Measurements from ENCODE around the gene C12orf76.
"Not testable (repeated sequence)": the region's sequence is repeated elsewhere in the genome, so short reads cannot be mapped to it uniquely, and the experiment has no call there.

Gene C12orf76

DNA sequence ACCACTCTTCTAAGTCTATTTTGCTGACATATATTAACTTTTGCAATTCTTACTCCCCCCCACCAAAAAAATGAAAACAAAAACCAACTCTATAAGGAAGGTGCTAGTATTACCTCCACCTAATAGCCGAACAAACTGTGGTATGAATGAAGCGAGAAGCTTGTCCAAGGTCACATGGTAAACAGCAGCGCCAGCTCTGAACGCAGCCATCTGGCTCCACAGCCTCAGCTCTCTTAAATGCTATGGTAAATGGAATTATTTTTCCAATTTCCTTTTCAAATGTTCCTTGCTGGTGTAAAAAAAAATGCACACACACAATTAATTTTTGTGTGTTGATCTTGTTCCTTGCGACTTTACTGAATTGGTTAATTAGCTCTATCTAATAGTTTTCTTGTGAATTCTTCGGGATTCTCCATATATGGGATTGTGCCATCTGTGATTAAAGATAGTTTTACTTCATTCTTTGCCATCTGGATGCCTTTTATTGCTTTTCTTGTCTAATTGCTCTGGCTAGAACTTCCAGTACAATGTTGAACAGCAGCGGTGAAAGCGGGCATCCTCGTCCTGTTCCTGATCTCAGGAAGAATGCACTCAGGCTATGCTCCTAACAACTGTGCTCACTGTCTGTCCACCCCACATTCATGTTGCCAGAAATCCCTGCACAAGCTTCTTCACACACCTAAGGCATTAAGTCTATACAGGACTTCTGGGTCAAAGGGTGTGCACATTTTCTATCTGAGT is 10.7 kb upstream of the C12orf76 start:
- Histone ChIP-seq H3K4me1 (ENCODE audit: control insufficient read depth, insufficient read depth, low read length) (no peaks in the 10 kb centered on the region), H3K4me3 (ENCODE audit: low read length) (no peak overlapping the region), H3K27me3 (ENCODE audit: control insufficient read depth, insufficient read depth, low read length) (peaks cover 5% of the 10 kb centered on the region), H3K9me3 (ENCODE audit: control insufficient read depth, low read length) (no peaks in the 10 kb centered on the region), H3K36me3 (ENCODE audit: control insufficient read depth, insufficient read depth, low read length) (no peaks in the 10 kb centered on the region), H3K9ac (ENCODE audit: low read length) (no peak overlapping the region)

DNA sequence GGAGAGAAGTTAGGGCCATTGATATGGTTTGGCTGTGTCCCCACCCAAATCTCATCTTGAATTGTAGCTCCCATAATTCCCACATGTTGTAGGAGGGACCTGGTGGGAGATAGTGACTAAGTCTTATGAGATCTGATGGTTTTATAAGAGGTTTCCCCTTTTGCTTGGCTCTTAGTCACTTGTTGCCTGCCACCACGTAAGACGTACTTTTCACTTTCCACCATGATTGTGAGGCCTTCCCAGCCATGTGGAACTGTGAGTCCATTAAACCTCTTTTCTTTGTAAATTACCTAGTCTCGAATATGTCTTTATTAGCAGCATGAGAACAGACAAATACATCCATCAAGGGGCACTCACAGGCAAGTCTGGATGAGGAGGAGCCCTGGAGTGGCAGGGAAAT is 8.3 kb upstream of the C12orf76 start:
- H3K36me3 ChIP-seq (ENCODE audit: control insufficient read depth, insufficient read depth, low read length); H3K4me3 ChIP-seq (ENCODE audit: low read length); H3K27me3 ChIP-seq (ENCODE audit: control insufficient read depth, insufficient read depth, low read length): not testable (repeated sequence)

DNA sequence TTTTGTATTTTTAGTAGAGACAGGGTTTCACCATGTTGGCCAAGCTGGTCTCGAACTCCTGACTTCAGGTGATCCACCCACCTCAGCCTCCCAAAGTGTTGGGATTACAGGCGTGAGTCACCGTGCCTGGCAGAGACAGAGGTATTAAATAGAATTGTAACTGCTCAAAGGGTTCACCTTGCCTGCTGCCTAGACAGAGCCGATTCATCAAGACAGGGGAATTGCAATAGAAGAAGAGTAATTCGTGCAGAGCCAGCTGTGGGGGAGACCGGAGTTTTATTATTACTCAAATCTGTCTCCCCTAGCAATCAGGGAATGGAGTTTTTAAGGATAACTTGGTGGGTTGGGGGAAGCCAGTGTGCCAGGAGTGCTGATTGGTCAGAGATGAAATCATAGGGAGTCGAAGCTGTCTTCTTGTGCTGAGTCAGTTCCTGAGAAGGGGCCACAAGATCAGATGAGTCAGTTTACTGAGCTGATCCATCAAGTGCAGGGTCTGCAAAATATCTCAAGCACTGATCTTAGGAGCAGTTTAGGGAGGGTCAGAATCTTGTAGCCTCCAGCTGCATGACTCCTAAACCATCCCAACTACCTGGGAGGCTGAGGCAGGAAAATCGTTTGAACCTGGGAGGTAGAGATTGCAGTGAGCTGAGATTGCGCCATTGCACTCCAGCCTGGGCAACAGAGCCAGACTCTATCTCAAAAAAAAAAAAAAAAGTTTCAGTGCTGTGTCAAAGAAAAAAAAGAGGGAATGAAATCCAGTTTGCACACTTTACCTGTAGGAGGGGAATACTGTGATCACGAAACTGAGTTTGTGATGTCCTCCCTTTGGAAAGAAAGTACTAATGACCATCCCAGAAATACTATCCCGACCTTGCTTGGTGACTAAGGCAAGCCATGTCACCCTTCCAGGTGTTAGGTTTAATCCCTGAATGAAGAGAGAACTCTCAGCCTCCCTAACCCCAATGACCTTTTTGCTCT is 7.3 kb upstream of the C12orf76 start:
- H3K9ac ChIP-seq (ENCODE audit: low read length); H3K4me1 ChIP-seq (ENCODE audit: control insufficient read depth, insufficient read depth, low read length); H3K9me3 ChIP-seq (ENCODE audit: control insufficient read depth, low read length); H3K4me3 ChIP-seq (ENCODE audit: low read length); H3K27me3 ChIP-seq (ENCODE audit: control insufficient read depth, insufficient read depth, low read length); H3K36me3 ChIP-seq (ENCODE audit: control insufficient read depth, insufficient read depth, low read length): not testable (repeated sequence)

More for the DNA sequence above, 8.3 kb upstream of the C12orf76 start:
- H3K9ac ChIP-seq (ENCODE audit: low read length); H3K9me3 ChIP-seq (ENCODE audit: control insufficient read depth, low read length); H3K4me1 ChIP-seq (ENCODE audit: control insufficient read depth, insufficient read depth, low read length): not testable (repeated sequence)

DNA sequence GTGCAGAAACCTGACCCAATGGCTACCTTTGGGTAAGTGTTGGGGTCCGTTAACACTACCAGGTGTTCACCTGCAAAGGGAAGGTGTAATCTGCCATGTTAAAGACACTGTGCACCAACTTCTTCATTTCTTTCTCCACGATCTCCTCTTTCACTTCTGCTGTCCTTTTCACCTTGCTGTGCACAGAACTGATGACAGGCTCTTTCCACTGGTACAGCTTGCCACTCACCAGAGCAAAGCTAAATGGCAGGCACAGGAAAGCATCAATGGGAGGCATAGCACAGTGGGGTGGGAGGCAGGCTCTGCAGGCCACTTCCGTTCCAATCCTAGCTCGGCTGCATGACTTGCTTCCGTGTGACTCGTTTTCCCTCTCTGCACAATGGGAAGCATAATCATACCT is 2.6 kb upstream of the C12orf76 start:
- Histone ChIP-seq H3K27me3 (ENCODE audit: control insufficient read depth, insufficient read depth, low read length) (no peaks in the 10 kb centered on the region), H3K4me1 (ENCODE audit: control insufficient read depth, insufficient read depth, low read length) (peaks cover 12% of the 10 kb centered on the region), H3K36me3 (ENCODE audit: control insufficient read depth, insufficient read depth, low read length) (no peaks in the 10 kb centered on the region), H3K9ac (ENCODE audit: low read length) (no peak overlapping the region), H3K4me3 (ENCODE audit: low read length) (no peak overlapping the region), H3K9me3 (ENCODE audit: control insufficient read depth, low read length) (no peaks in the 10 kb centered on the region)

DNA sequence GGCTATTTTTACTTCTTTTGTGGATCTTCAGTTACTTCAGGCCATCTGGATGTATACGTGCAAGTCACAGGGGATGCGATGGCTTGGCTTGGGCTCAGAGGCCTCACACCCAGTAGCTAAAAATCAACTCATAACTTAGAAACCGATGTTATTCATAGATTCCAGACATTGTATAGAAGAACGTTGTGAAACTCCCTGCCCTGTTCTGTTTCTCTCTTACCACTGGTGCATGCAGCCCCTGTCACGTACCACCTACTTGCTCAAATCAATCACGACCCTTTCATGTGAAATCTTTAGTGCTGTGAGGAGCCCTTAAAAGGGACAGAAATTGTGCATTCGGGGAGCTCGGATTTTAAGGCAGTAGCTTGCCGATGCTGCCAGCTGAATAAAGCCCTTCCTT is 1.3 kb upstream of the C12orf76 start:
- H3K9me3 ChIP-seq (ENCODE audit: control insufficient read depth, low read length); H3K9ac ChIP-seq (ENCODE audit: low read length); H3K27me3 ChIP-seq (ENCODE audit: control insufficient read depth, insufficient read depth, low read length); H3K36me3 ChIP-seq (ENCODE audit: control insufficient read depth, insufficient read depth, low read length); H3K4me3 ChIP-seq (ENCODE audit: low read length): not testable (repeated sequence)
- H3K4me1 ChIP-seq (ENCODE audit: control insufficient read depth, insufficient read depth, low read length), result peaks cover 12% of the 10 kb centered on the region

DNA sequence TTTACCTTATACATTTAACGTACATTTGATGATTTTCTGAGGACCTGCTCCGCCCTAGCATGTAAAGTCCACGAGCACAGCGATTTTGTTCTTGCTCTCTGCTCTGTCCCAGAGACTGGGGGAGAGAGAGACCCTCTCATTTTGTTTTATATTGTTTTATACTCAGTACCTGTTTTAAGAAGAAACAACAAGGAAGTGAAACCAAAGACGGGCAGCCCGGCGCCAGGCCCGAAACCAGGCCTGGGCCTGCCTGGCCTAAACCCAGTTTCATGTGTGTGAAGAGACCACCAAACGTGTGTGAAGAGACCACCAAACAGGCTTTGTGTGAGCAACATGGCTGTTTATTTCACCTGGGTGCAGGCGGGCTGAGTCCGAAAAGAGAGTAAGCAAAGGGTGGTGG is 712 bp upstream of the C12orf76 start:
- H3K9me3 ChIP-seq (ENCODE audit: control insufficient read depth, low read length); H3K27me3 ChIP-seq (ENCODE audit: control insufficient read depth, insufficient read depth, low read length); H3K36me3 ChIP-seq (ENCODE audit: control insufficient read depth, insufficient read depth, low read length): not testable (repeated sequence)
- H3K9ac ChIP-seq (ENCODE audit: low read length), result peak overlapping the region; percentile 84
- peaks cover 12% of the 10 kb centered on the region for H3K4me1 ChIP-seq (ENCODE audit: control insufficient read depth, insufficient read depth, low read length)
- H3K4me3 ChIP-seq (ENCODE audit: low read length), result peak overlapping the region; percentile 9

DNA sequence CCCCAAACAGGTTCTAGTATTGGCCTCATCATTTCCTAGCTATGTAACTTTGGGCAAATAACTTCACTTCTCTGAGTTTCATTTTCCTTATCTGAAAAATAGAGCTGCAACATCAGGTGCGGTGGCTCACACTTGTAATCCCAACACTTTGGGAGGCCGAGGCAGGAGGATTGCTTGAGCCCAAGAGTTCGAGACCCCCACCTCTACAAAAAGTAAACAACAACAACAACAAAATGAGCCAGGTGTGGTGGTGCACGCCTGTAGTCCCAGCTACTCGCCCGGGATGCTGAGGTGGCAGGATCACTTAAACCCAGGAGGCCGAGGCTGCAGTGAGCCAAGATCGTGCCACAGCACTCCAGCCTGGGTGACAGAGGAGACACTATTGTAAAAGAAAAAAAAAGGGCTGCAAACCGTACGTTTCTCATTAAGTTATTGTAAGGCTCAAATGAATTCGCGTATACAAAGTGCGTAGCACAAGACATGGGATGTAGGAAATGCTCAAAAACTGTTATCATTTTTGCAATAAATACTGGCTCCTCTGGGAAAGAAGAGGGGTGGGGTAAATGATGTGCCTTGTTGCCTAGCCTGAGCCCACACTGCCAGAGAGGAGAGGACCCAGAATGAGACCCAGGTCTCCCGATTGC is 903 bp downstream of the C12orf76 start:
- Histone ChIP-seq H3K27me3 (ENCODE audit: control insufficient read depth, insufficient read depth, low read length) (no peaks in the 10 kb centered on the region), H3K9ac (ENCODE audit: low read length) (peak overlapping the region; percentile 84), H3K36me3 (ENCODE audit: control insufficient read depth, insufficient read depth, low read length) (no peaks in the 10 kb centered on the region), H3K9me3 (ENCODE audit: control insufficient read depth, low read length) (no peaks in the 10 kb centered on the region), H3K4me3 (ENCODE audit: low read length) (peak overlapping the region; percentile 9), H3K4me1 (ENCODE audit: control insufficient read depth, insufficient read depth, low read length) (peaks cover 20% of the 10 kb centered on the region)

DNA sequence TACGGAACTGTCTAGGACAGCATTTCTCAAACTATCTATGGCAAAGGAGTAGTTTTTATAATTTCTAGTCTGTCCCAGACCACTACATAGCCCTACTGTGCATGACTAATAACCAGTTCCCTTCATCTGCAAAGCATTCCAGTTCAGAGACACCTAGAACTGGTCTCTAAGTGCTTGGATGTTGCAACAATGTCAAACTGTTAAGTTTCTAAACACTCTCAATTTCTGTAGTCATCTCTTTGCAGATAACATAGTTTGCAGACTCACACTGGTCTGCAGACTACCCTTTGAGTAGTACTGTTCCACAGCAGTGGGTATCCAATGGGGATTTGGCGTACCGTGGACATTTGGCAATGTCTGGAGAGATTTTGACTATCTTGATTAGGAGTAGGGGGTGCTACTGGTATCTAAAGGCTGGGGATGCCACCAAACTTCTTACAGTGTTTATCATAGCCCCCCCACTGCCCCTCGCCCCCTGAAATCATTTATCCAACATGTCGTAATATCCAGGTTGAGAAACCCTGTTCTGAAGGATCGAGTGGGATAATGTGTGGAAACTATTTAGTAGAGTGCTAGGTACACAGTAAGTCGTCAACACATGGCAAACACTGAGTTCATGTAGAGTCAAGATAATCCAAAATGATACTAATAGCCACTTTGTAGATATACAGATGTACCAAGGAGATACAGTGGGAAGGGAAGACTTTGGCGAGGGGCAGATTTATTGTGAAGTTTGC is 1.7 kb downstream of the C12orf76 start:
- Histone ChIP-seq H3K4me1 (ENCODE audit: control insufficient read depth, insufficient read depth, low read length) (peaks cover 20% of the 10 kb centered on the region), H3K9ac (ENCODE audit: low read length) (no peak overlapping the region), H3K9me3 (ENCODE audit: control insufficient read depth, low read length) (no peaks in the 10 kb centered on the region), H3K27me3 (ENCODE audit: control insufficient read depth, insufficient read depth, low read length) (no peaks in the 10 kb centered on the region), H3K4me3 (ENCODE audit: low read length) (no peak overlapping the region), H3K36me3 (ENCODE audit: control insufficient read depth, insufficient read depth, low read length) (no peaks in the 10 kb centered on the region)

DNA sequence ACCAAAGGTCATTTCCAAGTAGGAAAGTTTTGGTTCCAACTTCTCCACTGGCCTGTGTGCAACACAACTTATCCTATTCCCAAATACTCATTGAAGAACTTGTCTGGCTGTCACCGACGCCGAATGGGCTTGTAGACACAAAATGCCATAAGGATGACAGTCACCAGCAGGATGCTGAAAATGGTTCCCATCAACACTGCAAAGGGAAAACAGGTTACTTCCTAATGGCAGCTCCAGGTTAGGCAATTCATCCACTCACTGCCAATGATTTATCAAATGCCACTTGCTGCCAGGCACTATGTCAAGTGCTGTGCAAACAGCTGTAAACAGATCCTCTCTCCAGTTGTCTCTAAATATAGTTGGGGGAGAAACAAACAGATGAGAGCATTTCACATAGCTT is 6.1 kb downstream of the C12orf76 start:
- peaks cover 4% of the 10 kb centered on the region for H3K36me3 ChIP-seq (ENCODE audit: control insufficient read depth, insufficient read depth, low read length)
- H3K27me3 ChIP-seq (ENCODE audit: control insufficient read depth, insufficient read depth, low read length), result no peaks in the 10 kb centered on the region
- no peaks in the 10 kb centered on the region for H3K9me3 ChIP-seq (ENCODE audit: control insufficient read depth, low read length)
- H3K4me1 ChIP-seq (ENCODE audit: control insufficient read depth, insufficient read depth, low read length), result peaks cover 22% of the 10 kb centered on the region
- no peak overlapping the region for H3K4me3 ChIP-seq (ENCODE audit: low read length)
- no peak overlapping the region for H3K9ac ChIP-seq (ENCODE audit: low read length)

DNA sequence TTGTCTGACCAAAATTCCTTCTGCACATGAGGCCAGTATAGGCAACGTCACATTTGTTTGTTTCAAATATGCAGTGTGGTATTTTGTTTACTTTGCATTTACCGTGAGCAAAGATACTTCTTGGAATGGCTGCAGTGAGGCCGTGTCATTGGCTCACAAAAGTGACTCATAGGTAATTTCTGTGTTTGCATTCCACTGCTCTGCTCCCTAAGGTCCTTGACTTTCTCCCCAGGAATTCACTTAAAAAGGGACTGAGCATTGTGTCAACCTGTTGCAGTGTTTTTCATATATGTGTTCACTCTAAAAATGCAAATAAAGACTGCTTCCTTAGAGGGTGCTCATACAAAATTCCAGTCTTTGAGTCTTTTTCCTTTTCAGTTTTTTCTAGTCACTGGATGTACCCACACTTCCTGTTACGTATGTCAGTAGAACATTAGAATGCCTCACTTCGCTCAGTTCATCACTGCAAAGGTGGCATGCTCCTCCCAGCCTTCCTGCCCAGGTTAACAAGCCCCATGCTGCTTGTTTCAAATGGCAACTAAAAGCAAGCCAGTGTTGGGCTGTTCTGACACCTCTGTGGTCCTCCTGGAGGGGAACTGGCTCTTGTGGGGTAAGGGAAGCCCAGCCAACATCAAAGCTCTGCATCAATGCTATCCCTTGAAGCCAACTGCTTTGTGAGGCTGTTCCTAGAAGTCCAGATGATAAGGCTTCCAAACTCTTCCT is 9.1 kb downstream of the C12orf76 start:
- Histone ChIP-seq H3K9ac (ENCODE audit: low read length) (peak overlapping the region; percentile 48), H3K9me3 (ENCODE audit: control insufficient read depth, low read length) (no peaks in the 10 kb centered on the region), H3K36me3 (ENCODE audit: control insufficient read depth, insufficient read depth, low read length) (peaks cover 6% of the 10 kb centered on the region), H3K4me3 (ENCODE audit: low read length) (peak overlapping the region; percentile 16), H3K4me1 (ENCODE audit: control insufficient read depth, insufficient read depth, low read length) (peaks cover 22% of the 10 kb centered on the region), H3K27me3 (ENCODE audit: control insufficient read depth, insufficient read depth, low read length) (no peaks in the 10 kb centered on the region)

DNA sequence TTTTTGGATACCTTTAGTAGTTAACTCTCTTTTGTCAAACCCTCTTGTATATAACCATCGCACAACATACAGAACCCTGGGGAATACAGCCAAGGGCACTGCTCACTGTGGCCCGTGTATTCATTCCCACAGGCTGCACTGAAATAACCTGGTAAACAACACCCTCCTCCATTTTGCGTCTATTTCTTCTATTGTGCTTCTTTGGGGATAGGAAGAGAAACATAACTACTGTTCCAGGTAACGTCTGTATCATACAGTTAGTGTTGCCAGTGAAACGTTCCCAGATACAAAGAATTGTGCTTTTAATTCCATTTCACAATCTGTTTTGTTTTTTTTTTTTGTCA is 9.6 kb downstream of the C12orf76 start:
- Histone ChIP-seq H3K9ac (ENCODE audit: low read length) (peak overlapping the region; percentile 15), H3K36me3 (ENCODE audit: control insufficient read depth, insufficient read depth, low read length) (peaks cover 6% of the 10 kb centered on the region), H3K4me3 (ENCODE audit: low read length) (no peak overlapping the region), H3K9me3 (ENCODE audit: control insufficient read depth, low read length) (no peaks in the 10 kb centered on the region), H3K27me3 (ENCODE audit: control insufficient read depth, insufficient read depth, low read length) (no peaks in the 10 kb centered on the region), H3K4me1 (ENCODE audit: control insufficient read depth, insufficient read depth, low read length) (peaks cover 22% of the 10 kb centered on the region)

Measured in mucosa of stomach (tissue), 1 donor.